ENCODE measurements around the gene INTS2.
"Not testable (repeated sequence)": the region's sequence is repeated elsewhere in the genome, so short reads cannot be mapped to it uniquely, and the experiment has no call there.

INTS2 gene

DNA sequence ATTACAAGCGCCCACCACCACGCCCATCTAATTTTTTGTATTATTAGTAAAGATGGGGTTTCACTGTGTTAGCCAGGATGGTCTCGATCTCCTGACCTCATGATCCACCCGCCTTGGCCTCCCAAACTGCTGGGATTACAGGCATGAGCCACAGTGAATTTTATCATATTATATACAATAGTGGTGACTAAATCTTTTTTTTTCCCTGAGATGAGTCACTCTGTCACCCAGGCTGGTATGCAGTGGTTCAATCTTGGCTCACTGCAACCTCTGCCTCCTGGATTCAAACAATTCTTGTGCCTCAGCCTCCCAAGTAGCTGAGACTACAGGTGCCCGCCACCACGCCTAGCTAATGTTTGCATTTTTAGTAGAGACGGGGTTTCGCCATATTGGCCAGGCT is 41.9 kb downstream of the INTS2 start:
- DNase-seq: not testable (repeated sequence)

DNA sequence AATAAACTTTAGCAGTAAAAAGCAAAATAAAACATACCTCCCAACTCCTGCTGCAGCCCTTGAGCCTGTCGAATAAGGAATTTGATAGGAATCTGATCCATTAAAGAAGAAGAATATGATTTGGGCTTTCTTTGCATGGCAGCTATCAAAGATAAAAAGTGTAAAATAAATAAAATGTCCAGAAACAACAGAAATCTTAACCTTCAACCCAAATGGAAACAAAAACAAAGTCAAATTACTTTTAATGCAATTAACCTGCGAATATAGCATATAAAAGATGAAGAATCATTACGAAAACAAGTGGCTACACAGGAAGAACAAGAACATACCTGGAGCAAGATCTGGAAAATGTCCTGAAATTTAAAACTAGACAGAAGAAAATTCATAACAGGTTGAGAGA is 42.9 kb downstream of the INTS2 start:
- no peak for DNase-seq

DNA sequence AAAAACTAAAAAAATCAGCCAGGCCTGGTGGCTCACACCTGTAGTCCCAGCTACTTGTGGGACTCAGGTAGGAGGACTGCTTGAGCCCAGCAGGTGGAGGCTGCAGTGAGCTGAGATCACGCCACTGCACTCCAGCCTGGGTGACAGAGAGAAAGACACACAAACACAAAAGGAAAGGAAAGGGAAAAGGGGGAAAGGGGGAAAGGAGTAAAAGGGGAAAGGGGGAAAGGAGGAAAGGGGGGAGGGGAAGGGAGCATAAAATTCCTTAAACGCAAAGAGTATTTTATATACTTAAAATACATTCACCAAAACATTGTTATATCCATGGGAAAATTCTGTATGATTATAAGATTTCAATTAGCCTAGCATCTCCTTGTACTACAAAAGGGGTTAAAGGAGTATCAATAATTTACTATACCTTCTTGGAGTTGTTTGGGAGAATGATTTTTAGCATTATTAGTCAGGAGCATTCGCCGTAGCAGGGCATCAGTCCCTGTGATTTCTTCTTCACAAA is 47.1 kb downstream of the INTS2 start:
- DNase-seq: no peak

DNA sequence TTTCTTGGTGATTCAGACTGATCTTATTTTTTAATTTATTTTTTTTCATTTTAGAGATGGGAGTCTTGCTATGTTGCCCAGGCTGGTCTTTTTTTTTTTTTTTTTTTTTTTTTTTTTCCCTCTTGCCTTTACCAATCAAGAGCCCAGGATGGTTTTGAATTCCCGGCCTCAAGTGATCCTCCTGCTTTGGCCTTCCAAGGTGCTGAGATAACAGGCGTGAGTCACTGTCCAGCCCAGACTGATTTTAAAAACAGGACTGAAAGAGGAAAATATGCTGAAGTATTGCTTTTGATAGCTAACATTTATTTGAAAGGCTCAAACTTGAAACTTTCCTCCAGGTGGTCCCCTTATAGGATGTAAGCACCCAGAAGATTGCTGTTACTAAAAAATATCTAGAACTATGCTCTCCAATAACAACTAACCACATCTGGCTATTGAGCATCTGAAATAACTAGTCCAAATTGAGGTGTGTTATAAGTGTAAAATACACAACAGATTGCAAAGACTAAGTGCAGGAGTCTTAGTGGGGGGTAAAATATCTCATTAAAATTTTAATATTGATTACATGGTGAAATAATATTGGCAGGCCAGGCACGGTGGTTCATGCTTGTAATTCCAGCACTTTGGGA is 48.7 kb downstream of the INTS2 start:
- no peak for DNase-seq

DNA sequence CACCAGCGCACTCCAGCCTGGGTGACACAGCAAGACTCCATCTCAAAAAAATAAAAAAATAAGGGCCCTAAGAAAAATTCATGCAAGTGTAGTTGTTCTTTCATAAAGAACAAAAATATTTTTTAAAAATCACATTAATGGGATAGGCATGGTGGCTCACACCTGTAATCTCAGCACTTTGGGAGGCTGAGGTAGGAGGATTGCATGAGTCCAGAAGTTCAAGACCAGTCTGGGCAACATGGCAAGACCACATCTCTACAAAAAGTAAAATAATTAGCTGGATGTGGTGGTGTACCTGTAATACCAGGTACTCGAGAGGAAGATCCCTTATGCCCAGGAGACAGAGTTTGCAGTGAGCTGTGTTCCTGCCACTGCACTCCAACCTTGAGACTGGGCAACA is 49.3 kb downstream of the INTS2 start:
- DNase-seq: no peak

DNA sequence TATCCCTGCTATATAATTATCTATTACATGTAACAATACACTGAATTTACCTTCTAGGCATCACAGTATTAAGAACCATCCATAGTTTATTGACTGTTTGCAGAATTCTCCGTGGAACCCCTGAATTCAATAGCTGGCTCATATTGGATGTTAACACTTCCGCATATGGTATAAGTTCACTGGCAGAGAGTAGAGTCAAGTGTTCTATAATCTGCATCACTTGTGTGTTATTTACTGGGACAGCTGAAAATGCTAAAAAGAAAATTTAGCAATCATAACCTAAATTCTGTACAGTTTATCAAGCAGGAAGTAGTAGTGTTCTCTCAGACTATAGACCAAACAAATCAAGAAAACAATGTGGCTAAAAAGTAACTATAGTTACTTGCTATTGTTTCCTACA is 49.9 kb downstream of the INTS2 start:
- no peak for DNase-seq

DNA sequence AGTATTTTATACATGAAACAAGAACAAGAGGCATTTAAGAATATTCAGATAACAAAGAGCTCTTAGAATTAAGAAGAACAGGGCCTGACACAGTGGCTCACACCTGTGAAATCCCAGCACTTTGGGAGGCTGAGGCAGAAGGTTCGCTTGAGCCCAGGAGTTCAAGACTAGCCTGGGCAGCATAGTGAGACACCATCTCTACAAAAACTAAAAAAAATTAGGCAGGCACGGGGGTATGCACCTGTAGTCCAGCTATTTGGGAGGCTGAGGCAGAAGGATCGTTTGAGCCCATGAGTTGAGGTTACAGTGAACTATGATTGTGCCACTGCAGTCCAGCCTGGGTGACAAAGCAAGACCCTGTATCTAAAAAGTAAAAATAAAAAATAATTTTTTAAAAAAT is 52.0 kb downstream of the INTS2 start:
- DNase-seq: no peak

DNA sequence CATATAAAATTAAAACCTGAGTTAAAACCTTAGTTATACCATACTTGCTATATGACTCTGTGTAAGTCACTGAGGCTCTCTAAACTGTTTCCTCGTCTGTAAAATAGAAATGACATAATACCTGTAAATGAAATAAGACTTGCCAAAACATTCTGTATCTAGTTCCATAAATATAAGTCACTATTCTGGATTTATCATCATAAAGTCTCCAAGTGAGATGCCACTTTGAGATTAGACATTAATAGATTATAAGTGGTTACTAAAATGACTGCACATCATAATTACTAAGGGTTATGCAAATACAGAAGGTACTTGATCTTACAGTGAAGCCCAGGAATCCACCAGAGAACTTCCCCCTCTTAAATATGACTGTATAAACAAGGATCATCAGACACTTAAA is 52.5 kb downstream of the INTS2 start:
- DNase-seq: no peak

DNA sequence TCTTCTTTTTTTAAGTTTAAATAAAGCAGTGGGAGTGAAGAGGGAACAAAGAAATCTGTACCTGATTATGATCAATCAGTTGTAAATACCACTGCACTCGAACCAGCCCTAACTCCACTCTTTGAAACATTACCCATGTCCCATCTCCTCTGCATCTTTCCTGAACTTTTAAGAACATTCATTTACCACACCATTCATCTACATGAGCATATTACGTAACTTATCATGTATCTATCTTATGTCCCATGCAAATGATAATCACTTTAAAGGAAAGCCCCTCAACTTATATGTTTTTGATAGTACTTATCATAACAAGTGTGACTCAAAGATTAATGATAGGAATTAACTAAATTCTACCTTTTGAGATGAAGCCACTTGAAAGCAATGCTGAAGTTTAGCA is 53.7 kb downstream of the INTS2 start:
- no peak for DNase-seq

DNA sequence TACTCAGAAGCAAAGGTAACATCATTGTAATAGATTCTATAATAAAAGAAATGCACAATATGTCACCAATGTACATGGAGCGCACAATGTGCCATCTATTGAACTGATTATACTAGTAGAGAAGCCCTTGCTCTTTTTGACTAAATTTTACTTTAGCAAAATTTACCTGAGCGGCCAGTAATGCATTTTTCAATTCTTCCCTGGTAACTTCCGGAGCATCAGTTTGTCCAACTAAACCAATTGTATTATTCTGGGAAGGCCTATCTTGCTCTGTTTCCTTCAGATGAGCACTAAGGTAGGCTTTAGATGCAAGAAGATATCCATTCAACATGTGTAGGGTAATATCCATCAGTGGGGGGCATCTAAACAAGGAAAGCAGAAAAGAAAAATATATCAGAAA is 55.7 kb downstream of the INTS2 start:
- no peak for DNase-seq

DNA sequence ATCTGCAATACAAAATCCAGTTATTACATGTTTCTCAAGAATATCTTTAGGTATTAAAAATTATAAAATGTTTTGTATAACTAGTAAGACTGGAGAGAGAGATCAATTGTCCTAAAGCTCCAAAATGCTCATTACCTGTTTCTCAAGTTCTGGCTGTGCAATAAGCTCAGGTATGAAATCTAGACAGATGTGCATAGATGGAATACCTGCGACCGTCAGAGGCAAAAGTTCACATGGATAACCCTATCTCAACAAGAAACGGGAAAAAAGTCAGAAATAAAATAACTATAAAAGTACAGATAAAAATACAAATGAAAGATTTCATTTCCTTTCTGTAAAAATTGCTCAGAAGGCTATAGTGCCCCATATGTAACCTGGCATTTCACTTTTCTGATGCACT is 58.6 kb downstream of the INTS2 start:
- DNase-seq: no peak

DNA sequence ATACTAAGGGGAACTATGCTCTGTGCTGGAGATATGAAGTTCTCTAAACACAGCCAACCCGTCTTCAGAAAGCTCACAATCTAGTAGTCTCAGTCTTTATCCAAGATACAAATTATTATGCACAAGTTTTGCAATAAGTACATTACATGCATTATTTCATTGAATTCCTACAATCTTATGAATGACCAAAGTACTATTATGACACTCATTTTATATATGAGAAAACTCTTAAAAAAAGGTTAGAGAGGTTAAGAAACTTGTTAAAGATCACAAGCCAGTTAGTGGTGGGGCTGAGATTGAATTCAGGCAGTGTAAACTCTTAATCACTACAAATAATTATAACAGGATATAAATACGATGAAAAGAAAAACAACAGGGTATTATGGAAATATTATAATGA is 59.7 kb downstream of the INTS2 start:
- DNase-seq: no peak

DNA sequence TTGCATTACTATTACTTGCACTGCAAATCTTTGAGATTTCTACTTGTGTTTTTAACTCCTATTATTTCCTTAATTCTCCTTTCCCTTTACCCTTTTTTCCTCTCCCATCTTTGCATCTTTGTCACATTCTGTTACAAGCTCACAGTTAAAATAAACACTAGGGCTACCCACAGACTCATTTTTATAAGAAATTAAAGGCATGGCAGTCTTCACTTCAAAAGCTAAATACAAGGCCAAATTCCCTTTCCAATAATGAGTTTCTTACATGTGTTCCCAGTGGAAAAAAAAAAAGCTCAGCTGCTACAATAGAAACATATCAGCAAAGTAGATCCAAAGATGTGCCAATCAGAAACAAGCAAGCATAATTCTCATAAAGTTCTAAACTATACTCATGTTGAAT is 60.7 kb downstream of the INTS2 start:
- no peak for DNase-seq

DNA sequence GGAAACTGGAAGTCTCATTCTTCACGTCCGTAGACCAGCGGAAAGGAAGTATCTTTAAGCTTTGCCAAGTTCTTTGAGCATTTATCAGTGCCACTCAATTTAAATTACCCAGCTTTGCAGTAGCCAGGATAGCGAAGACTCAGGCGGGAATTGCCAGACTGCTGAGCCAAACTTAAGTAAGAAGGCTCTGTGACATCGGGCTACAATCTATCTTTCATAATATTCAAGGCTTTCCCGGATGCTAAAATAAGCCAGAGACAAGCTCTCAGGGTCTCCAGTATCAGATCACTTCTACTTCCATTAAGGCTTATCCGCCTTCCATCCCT is 64.0 kb downstream of the INTS2 start:
- no peak for DNase-seq

DNA sequence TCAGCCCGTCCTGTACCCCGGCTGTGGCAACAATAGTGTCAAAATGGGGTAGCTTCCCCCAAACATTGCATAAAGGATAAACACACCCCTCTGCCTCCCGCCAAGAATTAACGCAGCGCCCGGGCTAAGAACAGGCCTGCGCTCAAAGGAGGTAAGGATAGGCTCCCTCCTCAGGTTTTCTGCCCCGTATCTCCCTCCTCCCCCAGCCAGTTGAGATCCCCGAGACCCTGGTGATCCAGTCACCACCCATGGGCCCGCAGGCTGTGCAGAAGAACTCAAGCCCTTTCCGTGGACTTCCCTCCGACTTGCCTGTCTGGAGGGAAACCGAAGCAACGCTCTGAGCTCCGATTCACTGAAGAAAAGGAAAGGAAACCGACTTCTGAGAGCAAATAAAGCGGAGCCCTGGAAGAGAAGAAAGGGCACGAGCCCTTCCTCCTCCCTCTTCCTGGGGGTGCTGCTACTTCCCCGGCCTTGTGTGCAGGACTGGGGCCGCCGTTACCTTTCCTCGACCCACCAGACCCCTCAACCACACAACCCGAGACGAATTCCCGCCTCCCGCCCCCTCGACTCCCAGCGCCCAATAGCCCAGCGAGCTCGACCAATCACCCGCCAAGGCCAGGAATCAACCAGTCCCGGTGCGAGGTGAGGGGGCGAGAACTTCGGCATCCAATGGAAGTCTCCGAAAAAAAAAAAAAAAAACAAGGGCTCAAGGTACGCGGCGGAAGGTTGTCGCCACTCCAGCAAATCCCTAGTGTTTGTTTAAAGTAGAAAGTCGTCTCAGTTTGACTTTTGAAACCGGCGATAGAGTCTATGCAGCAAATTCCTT is 64.6 kb downstream of the INTS2 start, which contains the start of gene BRIP1:
TSS of gene BRIP1 (minus strand) at position 554 of the 826 bp plus-strand sequence. CDS start 1,989 bp downstream, outside the sequence.
- DNase-seq: peak; percentile 92

DNA sequence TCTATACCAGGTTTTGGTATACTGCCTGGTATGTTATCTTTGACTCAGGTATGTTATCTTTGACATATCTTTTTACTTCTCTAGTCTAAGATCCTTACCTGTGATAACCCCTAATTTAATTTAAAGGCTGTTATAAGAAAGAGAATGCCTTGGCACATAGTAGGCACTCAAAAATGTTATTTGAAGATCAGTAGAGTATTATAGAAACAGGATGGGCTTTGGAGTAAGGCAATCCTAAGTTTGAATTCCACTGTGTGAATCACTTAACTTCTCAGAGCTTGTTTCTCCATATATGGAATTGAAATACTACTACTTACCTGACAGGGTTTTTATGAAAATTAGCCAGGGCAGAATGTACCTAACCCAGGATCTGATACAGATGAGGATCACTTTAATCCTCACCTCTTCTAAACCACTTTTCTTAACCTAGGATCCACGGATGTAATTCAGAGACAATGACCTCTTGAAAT is 65.6 kb downstream of the INTS2 start:
- no peak for DNase-seq

DNA sequence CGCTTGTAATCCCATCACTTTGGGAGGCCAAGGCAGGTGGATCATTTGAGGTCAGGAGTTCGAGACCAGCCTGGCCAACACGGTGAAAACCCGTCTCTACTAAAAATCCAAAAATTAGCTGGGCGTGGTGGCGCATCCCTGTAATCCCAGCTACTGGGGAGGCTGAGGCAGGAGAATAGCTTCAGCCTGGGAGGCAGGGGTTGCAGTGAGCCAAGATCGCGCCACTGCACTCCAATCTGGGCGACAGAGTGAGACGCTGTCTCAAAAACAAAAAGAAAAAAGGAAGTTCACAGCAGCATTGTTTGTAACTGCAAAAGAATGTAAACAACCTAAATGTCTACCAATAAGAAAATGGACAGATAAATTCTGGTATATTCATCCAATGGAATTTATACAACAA is 67.4 kb downstream of the INTS2 start:
- DNase-seq: not testable (repeated sequence)

DNA sequence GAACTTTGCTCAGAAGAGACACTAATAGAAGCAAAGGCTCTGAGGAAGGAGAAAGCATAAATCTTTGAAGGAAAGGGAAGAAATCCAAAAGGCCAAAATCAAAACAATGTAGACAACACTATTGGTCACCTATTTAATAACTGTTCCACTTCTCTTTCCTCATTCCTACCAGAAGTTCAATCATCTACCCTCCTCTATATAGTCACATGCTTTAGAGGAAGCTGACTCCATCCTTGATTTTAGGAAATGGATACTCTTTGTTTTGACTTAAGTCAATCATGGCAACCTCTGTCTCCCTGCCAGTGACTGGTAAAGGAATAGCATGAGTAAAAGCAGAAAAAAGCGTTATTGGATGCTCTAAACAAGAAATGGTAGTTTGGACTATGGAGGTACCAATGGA is 71.7 kb downstream of the INTS2 start:
- no peak for DNase-seq

DNA sequence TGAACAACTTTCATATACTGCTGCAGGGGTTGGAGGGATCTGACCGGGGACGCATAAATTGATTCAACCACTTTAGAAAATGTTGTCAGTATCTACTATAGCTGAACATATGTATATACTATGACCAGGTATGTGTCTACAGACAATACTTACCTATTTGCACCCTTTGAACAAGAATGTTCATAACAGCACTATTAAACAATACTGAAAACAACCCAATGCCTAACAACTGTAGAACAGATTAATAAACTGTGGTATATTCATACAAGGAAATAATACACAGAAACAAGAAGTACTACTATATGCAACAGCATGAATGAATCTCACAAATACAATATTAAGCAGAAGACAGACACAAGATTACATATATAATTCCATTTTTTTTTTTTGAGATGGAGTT is 74.9 kb downstream of the INTS2 start:
- DNase-seq: no peak

DNA sequence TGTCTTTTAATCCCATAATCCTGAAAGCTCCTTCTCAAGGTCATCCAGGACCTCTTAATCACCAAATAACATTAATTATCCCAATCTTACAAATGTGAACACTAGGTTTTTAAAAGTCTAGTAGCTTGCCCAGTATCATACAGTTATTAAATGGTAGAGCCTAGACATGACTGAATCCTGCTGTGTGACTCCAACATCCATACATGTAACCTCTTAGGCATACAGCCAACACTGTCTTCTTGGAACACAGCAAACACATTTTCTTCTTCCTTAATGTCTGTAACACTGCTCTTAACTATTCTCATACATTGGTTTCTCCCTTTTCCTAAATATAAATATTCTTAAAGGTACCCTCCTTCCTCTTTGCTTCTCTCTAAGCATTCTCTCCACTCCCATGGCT is 78.1 kb downstream of the INTS2 start:
- no peak for DNase-seq

DNA sequence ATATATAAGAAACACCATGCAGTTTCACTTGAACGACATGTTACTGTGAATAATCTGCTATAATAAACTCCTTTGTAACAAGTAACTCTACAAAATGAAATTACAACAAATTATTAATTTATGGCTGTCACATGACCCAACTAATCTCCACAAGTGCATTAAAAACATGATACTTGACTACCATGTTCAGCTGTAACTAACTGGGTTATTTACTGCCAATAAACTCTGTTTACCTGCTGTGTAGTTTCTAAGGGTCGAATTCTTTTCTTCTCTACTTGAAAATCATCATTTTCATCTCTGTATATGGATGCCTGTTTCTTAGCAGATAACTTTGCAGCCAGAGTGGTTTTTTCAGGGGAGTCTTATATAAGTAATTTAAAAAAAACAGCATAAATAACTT is 78.9 kb downstream of the INTS2 start:
- no peak for DNase-seq

DNA sequence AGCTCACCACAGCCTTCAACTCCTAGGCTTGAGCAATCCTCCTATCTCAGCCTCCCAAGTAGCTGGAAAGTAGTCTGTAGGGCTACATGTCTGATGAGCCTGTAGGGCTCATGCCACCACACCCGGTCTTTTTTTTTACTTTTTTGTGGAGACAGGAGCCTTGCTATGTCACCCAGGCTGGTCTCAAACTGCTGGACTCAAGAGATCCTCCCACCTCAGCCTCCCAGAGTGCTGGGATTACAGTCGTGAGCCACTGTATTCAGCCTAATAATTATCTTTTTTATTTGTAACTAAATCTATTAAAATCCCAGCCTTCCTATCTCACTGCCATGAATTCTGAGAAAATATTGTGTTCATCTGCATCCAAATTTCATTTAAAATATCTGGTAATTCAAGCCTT is 79.5 kb downstream of the INTS2 start:
- DNase-seq: no peak

DNA sequence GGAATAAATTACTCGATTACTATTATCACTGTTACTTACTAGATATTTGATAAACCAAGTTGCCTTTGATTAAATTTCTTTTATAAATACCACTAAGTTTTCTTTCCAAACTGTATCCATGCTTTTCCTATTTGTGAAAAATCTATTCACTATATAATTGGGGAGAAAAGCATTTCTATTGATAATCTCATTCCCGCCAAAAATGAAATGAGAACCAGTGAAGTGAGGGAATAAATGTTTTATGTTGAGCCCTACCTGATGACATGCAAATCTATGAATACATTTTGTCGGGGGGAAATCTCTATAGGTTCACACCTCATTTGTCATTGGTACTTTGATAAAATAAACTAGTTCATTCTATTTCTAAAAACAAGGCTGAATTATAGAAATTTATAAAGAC is 80.1 kb downstream of the INTS2 start:
- no peak for DNase-seq

DNA sequence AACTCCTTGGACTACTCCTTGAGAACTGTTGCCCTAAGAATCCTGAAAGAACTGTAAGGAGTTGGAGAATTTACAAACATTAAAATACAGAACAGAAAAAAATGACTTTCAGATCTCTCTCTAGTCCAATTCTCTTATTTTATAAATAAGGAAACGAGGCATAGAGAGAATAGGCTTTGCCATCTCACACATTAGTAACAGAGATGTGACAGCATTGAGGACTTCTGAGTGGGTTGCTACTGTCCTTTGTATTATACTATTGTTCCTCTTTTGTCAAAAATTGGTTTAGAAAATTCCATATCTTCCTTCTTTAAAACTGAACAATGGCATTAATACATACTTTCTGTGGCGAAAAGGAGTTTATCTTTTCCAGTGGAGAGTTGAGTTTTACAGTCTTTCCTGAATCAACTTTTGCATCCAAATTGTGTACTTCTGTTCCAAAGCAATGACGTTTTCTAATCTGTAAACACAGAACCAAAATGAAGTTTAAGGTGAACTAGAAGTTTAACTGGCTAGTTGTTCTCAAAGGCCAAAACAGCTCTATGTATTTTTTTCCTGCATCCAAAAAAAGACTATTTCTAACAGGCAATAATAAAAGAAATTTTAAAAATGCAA is 80.9 kb downstream of the INTS2 start:
- no peak for DNase-seq
